Measurements from ENCODE around the gene ZBTB21.

DNA sequence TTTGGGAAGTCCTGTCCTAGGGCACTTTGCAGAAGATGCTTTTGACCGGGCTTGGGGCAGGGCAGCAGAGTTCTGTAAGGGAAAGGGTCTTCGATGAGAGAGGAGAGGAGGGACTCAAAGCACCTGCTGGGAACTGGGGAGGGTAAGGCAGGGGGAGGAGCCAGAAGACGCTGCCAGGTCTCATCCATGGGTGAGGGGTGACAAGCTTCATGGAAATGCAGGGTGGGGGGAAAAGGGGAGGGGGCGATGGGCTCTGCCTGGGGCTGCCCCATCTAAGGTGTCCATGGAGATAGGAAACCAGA, 35.5 kb downstream of the ZBTB21 start:
- no peak for TF ChIP-seq POLR2AphosphoS5 (IDR thresholded peaks at IDR 0.05; ENCODE audit: low read depth, low read length)
- TF ChIP-seq FOXP2 (optimal IDR thresholded peaks at IDR 0.05; ENCODE audit: borderline replicate concordance, extremely low read depth, extremely low read length, insufficient read depth) = no peak
- TF ChIP-seq, protein P1, sequence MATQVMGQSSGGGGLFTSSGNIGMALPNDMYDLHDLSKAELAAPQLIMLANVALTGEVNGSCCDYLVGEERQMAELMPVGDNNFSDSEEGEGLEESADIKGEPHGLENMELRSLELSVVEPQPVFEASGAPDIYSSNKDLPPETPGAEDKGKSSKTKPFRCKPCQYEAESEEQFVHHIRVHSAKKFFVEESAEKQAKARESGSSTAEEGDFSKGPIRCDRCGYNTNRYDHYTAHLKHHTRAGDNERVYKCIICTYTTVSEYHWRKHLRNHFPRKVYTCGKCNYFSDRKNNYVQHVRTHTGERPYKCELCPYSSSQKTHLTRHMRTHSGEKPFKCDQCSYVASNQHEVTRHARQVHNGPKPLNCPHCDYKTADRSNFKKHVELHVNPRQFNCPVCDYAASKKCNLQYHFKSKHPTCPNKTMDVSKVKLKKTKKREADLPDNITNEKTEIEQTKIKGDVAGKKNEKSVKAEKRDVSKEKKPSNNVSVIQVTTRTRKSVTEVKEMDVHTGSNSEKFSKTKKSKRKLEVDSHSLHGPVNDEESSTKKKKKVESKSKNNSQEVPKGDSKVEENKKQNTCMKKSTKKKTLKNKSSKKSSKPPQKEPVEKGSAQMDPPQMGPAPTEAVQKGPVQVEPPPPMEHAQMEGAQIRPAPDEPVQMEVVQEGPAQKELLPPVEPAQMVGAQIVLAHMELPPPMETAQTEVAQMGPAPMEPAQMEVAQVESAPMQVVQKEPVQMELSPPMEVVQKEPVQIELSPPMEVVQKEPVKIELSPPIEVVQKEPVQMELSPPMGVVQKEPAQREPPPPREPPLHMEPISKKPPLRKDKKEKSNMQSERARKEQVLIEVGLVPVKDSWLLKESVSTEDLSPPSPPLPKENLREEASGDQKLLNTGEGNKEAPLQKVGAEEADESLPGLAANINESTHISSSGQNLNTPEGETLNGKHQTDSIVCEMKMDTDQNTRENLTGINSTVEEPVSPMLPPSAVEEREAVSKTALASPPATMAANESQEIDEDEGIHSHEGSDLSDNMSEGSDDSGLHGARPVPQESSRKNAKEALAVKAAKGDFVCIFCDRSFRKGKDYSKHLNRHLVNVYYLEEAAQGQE (IDR thresholded peaks at IDR 0.05; ENCODE audit: insufficient read depth in 1 of 2, low read depth in 2 of 2, low read length in 2 of 2) = no peak

Data from PFSK-1 (cell line).